GM18526 (cell line): ENCODE measurements around the gene OR7A17.

Experiments used
- POLR2A ChIP-seq: IDR thresholded peaks from 3 replicates; pipeline ENCODE4 v1.6.1; 2011; ENCODE audit not compliant: insufficient read length; ENCODE audit errors: extremely low read depth

The OR7A17 gene

DNA sequence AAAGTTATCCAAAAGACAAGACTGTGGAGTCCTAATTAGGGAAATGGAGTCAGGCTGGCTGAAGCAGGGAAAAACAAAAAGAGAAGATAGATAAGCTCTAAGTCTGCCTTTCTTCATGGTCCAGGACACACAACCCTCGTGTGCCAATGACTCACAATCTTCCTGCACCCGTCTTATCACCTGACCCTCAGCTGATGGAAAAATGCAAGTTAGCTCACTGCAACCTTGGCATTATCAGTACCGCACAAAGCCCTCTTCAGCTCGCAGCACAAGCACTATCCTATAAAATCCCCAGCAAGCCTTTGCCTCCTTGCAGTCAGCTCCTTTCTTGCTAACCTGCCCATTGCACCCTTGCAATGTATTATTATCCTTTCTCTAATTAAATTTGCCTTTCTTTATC lies 55.2 kb downstream of the OR7A17 start:
- TF ChIP-seq POLR2A, result no peak
